GM12872 (cell line): ENCODE measurements around the gene PCDHGA11.

Source experiments
- TF ChIP-seq, protein P1 (sequence below): IDR thresholded peaks from 3 replicates; pipeline ENCODE4 v1.5.1; 2011; ENCODE audit warnings: low read depth, mild to moderate bottlenecking, low read length, moderate library complexity; ENCODE audit not compliant: insufficient read depth

The PCDHGA11 gene

DNA sequence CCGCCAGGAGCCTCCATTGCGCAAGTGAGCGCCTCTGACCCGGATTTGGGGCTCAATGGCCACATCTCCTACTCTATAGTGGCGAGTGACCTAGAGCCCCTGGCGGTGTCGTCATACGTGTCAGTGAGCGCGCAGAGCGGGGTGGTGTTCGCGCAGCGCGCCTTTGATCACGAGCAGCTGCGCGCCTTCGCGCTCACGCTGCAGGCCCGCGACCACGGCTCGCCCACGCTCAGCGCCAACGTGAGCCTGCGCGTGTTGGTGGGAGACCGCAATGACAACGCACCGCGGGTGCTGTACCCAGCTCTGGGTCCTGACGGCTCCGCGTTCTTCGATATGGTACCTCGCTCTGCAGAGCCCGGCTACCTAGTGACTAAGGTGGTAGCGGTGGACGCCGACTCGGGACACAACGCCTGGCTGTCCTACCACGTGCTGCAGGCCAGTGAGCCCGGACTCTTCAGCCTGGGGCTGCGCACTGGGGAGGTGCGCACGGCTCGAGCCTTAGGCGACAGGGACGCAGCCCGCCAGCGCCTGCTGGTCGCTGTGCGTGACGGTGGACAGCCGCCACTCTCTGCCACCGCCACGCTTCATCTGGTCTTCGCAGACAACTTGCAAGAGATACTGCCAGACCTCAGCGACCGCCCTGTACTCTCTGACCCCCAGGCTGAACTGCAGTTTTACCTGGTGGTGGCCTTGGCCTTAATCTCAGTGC lies 11.1 kb upstream of the PCDHGA11 start:
- TF ChIP-seq, protein P1, sequence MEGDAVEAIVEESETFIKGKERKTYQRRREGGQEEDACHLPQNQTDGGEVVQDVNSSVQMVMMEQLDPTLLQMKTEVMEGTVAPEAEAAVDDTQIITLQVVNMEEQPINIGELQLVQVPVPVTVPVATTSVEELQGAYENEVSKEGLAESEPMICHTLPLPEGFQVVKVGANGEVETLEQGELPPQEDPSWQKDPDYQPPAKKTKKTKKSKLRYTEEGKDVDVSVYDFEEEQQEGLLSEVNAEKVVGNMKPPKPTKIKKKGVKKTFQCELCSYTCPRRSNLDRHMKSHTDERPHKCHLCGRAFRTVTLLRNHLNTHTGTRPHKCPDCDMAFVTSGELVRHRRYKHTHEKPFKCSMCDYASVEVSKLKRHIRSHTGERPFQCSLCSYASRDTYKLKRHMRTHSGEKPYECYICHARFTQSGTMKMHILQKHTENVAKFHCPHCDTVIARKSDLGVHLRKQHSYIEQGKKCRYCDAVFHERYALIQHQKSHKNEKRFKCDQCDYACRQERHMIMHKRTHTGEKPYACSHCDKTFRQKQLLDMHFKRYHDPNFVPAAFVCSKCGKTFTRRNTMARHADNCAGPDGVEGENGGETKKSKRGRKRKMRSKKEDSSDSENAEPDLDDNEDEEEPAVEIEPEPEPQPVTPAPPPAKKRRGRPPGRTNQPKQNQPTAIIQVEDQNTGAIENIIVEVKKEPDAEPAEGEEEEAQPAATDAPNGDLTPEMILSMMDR = no peak

DNA sequence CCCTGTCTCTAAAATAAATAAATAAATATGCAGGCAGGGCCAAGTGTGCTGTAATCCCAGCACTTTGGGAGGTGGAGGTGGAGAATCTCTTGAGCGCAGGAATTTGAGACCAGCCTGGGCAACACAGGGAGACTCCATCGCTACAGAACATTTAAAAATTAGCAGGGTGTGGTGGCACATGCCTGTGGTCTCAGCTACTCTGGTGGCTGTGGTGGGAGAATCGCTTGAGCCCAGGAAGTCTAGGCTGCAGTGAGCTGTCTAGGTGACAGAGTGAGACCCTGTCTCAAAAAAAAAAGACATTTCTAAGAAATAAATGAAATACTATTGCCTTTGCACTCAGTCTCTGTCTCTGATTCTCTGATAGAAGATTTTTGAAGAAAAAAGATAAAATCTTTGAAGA lies 9.3 kb upstream of the PCDHGA11 start:
- TF ChIP-seq, protein P1 = no peak

DNA sequence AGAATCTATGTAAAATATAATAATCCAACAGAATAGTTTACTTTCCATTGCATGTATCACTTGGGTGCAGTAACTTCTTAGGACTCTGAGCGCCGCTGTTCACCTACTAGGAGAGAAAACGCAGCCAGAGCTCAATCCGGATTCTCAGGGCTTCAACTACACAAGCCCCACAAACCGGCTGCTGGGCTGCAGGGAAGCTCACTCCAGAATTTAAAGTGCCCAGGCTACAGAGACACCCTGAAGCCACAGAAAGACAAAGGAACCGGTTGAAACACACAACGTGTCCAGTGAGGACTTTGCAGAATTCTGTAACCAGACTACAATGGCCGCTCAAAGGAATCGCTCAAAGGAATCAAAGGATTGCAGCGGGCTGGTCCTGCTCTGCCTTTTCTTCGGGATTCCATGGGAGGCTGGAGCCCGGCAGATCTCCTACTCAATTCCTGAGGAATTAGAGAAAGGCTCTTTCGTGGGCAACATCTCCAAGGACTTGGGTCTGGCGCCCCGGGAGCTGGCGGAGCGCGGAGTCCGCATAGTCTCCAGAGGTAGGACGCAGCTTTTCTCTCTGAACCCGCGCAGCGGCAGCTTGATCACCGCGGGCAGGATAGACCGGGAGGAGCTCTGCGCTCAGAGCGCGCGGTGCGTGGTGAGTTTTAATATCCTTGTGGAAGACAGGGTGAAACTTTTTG lies 7.9 kb upstream of the PCDHGA11 start, which contains the start of gene PCDHGA10:
PCDHGA10 (plus strand) TSS at position 134 of the 686 bp plus-strand sequence; CDS start at position 323, 189 bp downstream.
- TF ChIP-seq, protein P1 = peak; percentile 81

DNA sequence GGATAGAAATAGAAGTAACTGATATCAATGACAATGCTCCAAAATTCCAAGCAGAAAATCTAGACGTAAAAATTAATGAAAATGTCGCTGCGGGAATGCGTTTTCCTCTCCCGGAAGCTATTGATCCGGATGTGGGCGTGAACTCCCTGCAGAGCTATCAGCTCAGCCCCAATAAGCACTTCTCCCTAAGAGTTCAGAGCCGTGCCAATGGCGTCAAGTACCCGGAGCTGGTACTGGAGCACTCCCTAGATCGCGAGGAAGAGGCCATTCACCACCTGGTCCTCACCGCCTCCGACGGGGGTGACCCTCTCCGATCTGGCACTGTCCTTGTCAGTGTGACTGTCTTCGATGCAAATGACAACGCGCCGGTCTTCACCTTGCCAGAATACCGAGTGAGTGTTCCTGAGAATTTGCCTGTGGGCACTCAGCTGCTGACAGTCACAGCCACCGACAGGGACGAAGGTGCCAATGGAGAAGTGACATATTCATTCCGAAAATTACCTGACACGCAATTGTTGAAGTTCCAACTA lies 7.2 kb upstream of the PCDHGA11 start:
- TF ChIP-seq, protein P1 = no peak

DNA sequence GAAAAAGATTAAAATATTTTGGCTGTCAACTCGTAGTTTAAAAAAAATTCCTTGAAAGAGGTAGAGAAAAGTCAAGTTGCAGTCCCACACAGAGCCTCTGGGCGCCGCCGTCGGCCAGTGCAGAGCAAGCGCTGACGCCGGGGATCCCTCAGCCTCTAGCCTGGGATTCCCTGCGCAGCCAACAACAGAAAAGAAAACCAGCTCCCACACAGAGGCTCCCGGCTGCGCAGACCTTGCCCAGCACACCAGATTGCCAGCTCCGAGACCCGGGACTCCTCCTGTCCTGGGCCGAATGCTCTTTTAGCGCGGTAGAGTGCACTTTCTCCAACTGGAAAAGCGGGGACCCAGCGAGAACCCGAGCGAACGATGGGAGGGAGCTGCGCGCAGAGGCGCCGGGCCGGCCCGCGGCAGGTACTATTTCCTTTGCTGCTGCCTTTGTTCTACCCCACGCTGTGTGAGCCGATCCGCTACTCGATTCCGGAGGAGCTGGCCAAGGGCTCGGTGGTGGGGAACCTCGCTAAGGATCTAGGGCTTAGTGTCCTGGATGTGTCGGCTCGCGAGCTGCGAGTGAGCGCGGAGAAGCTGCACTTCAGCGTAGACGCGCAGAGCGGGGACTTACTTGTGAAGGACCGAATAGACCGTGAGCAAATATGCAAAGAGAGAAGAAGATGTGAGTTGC lies 3.2 kb upstream of the PCDHGA11 start, which contains the start of gene PCDHGB7:
PCDHGB7 (plus strand) TSS at position 184 of the 679 bp plus-strand sequence; CDS start at position 367, 183 bp downstream.
- TF ChIP-seq, protein P1 = peak; percentile 83

DNA sequence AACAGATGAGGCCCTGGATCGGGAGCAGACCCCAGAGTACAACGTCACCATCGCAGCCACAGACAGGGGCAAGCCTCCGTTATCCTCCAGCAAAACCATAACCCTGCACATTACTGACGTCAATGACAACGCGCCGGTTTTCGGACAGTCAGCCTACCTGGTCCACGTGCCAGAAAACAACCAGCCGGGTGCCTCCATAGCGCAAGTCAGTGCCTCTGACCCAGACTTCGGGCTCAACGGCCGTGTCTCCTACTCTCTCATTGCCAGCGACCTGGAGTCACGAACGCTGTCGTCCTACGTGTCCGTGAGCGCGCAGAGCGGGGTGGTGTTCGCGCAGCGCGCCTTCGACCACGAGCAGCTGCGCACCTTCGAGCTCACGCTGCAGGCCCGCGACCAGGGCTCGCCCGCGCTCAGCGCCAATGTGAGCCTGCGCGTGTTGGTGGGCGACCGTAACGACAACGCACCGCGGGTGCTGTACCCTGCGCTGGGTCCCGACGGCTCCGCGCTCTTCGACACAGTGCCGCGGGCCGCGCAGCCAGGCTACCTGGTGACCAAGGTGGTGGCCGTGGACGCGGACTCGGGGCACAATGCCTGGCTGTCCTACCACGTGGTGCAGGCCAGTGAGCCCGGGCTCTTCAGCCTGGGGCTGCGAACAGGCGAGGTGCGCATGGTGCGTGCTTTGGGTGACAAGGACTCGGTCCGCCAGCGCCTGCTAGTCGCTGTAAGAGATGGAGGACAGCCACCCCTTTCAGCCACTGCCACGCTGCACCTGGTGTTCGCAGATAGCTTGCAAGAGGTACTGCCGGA lies 1.6 kb upstream of the PCDHGA11 start:
- TF ChIP-seq, protein P1 = no peak
